NCI-H2081 (cell line): ENCODE data around the gene MMP23B.

Experiments used
- DNase-seq, 2 experiments: peaks; one replicate each; lab custom pipeline; 2025; lab: John Stamatoyannopoulos, UW

The MMP23B gene

GRCh38 chr1:1620433-1621139, 11.4 kb upstream of the MMP23B start:
- DNase-seq = no peak

- no peak for DNase-seq
Measured at GRCh38 chr1:1621173-1622009, 10.6 kb upstream of the MMP23B start.

DNA sequence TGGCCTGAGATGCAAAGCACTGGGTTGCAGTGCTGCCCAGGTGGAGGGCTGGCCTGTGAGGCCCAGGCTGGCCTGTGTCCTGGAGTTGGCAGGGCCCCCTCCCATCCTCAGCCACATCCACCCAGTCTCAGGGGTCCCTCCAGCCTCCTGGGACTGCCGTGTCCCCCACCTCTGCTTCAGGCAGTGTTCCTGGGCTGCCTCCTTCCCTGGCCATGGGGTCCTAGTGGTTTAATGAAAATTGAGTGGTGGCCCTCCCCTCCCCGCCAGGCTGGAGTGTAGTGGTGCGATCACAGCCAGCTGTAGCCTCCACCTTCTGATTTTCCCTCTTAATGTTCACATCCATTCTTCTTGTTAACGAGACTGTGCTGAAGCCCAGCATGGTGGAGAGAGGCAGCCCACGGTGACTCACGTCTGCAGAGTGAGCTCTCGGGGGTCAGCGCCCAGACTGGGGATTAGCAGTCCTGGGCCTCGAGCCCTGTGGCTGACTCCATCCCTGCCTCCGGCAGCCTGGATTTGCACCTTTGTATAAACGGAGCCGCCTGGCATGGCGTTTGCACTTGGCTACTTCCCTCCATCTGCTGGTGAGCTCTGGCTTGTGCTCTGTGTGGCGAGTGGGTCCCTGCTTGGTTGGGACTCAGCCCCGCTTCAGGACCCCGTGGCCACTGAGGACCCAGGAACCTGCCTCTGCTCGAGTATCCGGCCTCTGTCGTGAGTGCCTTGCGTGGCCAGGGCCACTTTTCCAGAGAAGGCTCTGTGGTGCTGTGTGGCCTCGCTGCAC, 9.8 kb upstream of the MMP23B start:
- no peak for DNase-seq

GRCh38 chr1:1622788-1623094, 9.2 kb upstream of the MMP23B start:
- no peak for DNase-seq

DNA sequence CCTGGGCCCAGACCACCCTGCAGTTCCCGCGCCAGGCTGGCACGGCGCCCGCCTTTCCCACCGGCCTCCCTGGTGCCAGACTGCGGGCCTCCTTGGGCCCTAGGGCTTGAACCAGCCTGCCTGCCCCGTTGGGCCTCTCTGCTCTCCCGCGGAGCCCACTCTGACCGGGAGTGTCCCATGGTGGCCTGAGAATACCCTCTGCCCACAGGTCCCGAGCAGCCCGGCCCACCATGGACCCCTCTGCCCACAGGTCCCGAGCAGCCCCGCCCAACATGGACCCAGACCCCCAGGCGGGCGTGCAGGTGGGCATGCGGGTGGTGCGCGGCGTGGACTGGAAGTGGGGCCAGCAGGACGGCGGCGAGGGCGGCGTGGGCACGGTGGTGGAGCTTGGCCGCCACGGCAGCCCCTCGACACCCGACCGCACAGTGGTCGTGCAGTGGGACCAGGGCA, 8.8 kb upstream of the MMP23B start:
- no peak for DNase-seq

DNA sequence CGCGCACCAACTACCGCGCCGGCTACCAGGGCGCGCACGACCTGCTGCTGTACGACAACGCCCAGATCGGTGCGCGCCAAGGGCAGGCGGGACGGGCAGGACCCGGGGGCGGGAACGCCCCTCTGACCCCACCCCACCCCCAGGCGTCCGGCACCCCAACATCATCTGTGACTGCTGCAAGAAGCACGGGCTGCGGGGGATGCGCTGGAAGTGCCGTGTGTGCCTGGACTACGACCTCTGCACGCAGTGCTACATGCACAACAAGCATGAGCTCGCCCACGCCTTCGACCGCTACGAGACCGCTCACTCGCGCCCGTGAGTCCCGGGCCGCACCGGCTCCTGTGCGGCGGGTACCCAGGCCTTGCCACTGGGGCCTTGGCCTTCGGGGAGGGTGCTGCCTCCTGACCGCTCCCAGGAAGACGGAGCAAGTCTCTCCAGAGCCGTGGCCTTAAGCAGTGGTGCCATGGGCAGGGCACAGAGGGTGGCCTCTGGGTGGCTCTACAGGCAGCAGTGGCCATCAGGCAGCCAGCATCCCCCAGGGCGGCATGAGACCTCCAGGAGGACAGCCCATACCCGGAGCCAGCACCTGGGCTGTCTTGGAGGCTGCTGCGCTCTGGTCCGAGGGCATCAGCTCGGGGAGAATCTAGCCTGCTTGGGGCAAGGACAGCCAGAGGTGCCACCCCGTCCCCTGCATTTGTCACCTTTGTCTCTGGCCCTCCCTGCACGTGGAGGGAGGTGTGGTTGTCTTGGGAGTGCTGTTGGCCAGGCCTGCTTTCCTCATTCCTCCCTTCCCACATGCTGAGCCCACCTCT, 8.1 kb upstream of the MMP23B start:
- DNase-seq = no peak

DNA sequence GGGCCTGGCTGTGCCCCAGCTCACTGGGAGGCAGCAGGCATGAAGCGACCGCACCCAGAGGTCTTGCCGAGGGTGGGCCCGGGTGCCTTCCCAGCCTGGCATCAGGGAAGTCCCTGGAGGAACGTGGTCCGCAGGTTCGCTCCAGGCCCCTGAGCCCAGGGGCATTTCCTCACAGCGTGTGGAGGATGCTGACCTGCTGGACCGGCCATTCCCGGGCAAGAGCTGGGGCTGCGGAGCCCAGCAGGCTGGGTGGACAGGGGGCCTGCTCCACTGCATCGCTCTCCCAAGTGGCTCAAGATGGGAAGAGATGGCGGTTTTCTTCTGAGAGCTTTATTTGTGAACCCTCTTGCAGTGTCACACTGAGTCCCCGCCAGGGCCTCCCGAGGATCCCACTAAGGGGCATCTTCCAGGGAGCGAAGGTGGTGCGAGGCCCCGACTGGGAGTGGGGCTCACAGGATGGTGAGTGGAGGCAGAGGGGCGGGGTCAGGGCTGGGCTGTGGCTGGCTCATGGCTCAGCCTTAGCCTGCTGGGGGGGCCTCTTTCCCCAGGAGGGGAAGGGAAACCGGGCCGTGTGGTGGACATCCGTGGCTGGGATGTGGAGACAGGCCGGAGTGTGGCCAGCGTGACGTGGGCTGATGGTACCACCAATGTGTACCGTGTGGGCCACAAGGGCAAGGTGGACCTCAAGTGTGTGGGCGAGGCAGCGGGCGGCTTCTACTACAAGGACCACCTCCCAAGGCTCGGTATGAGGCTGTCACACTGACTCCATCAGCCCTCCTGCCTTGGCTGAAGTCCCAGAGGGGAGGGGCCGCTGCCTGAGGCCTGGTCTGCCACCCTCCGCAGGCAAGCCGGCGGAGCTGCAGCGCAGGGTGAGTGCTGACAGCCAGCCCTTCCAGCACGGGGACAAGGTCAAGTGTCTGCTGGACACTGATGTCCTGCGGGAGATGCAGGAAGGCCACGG, 7.2 kb upstream of the MMP23B start:
- DNase-seq = peak; percentile 17 to 24

DNA sequence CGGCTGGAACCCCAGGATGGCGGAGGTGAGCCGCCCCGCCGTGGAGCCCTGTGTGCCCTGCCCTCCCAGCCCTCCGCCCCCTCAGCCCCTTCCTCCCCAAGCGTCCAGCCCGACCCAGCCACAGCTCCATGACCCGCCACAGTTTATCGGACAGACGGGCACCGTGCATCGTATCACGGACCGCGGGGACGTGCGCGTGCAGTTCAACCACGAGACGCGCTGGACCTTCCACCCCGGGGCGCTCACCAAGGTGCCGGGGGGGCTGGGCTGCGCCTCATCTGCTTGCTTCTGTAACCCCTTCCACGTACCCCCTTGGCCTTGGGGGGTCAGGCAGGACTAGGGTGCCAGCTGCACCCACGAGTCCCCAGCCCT, 6.6 kb upstream of the MMP23B start:
- no peak for DNase-seq

DNA sequence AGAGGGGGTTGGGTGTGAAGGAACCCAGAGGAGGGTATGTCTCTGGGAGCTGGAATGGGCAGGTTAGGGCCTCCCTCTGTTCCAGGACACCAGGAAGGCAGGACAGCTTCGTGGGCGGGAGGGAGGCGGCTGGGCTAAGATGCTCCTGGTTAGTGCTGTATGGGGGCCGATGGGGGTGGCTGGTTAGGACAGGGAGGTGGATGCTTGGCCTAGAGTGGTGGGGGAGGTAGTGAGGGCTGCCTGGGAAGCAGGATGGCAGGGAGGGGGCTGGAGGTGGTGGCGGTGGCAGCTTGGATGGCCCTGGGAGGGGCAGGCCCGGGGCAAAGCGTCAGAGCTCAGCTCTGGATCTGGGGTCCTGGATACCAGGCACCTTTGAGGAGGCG, 6.2 kb upstream of the MMP23B start:
- no peak for DNase-seq

DNA sequence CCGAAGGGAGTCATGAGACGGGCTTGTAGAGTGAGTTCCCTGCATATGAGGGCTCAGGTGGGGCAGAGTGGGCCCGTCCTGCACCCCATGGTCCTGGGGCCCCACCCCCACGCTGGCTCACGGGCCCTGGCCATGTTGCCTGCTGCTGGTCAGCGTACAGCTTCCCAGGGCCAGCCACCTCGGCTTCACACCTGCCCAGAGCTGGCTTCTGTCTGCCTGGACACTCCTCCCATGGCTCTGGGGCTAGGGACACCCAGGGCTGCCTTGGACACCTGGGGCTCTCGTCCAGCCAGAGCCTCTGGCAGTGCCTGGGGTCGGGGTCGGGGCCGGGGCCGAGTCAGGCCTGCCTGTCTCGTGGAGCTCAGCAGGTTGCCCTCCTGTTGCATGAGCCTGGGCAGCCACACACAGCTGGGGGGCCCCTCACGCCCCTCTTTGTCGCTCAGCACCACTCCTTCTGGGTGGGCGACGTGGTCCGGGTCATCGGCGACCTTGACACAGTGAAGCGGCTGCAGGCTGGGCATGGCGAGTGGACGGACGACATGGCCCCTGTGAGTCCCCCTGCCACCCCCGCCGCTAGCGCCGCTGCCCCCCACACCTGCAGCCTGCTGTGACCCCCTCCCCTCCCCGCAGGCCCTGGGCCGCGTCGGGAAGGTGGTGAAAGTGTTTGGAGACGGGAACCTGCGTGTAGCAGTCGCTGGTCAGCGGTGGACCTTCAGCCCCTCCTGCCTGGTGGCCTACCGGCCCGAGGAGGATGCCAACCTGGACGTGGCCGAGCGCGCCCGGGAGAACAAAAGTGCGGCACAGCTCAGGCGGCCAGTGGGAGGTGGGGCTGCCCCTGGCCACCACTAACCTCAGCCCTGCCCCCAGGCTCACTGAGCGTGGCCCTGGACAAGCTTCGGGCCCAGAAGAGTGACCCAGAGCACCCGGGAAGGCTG, 5.5 kb upstream of the MMP23B start:
- DNase-seq = no peak

DNA sequence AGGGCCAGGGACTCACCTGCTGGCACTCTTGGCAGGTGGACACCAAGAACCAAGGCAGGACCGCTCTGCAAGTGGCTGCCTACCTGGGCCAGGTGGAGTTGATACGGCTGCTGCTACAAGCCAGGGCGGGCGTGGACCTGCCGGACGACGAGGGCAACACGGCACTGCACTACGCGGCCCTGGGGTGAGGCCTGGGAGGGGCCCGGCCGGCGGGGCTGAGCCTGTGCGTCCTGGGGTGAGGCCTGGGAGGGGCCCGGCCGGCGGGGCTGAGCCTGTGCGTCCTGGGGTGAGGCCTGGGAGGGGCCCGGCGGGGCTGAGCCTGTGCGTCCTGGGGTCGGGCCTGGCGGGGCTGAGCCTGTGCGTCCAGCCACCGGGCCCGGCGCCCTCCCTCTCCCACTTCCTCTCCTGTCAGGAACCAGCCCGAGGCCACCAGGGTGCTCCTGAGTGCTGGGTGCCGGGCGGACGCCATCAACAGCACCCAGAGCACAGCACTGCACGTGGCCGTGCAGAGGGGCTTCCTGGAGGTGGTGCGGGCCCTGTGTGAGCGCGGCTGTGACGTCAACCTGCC, 4.6 kb upstream of the MMP23B start:
- DNase-seq = no peak

GRCh38 chr1:1627829-1628753, 3.9 kb upstream of the MMP23B start:
- no peak for DNase-seq

- DNase-seq = no peak
Measured at GRCh38 chr1:1628754-1629429, 3.1 kb upstream of the MMP23B start.

- DNase-seq = no peak
Measured at GRCh38 chr1:1629430-1630190, 2.4 kb upstream of the MMP23B start.

- no peak for DNase-seq
Measured at GRCh38 chr1:1630191-1630964, 1.6 kb upstream of the MMP23B start.
